G401 (cell line): ENCODE measurements around the gene BAG5. TPM values are rescaled to one million over a fixed set of nuclear protein-coding genes. Genes with fewer than 3 reads are reported as not detected.
"Not testable (repeated sequence)": the region's sequence is repeated elsewhere in the genome, so short reads cannot be mapped to it uniquely, and the experiment has no call there.

Source experiments
- DNase-seq: peaks from one replicate; pipeline ENCODE4 v3.0.0-alpha.2; 2015; ENCODE audit warnings: low spot score
- in situ Hi-C: cut with HindIII; loops from 2 replicates; pipeline ENCODE4 v1.10.0; 2016; ENCODE audit warnings: low sequenced_read_pairs, mixed read lengths
- total RNA-seq: library from RNA; depleted of rRNA; stranded (reverse); fragments of >200 nt; shearing (Covaris generic); gene quantifications from 2 replicates; pipeline ENCODE4 v1.2.3, GENCODE V29; 2014

The BAG5 gene
- total RNA-seq, 1 experiment from 2014 or later = 12.2 TPM

GRCh38 chr14:103518422-103519042 lies 43.9 kb downstream of the BAG5 start:
- in situ Hi-C loops = loop anchor here (10.0 kb wide), 1 partner anchor 54 kb away; no protein-coding TSS in a partner anchor

GRCh38 chr14:103517721-103518421 lies 44.6 kb downstream of the BAG5 start:
- DNase-seq = peak; percentile 58
- in situ Hi-C loops = loop anchor here (10.0 kb wide), 1 partner anchor 53 kb away; no protein-coding TSS in a partner anchor

More at GRCh38 chr14:103518422-103519042, 43.9 kb downstream of the BAG5 start:
- peak; percentile 70 for DNase-seq

GRCh38 chr14:103517174-103517566 lies 45.3 kb downstream of the BAG5 start:
- DNase-seq = no peak
- in situ Hi-C loops = loop anchor here (10.0 kb wide), 1 partner anchor 52 kb away; no protein-coding TSS in a partner anchor

- in situ Hi-C loops = loop anchor here (10.0 kb wide), 1 partner anchor 52 kb away; no protein-coding TSS in a partner anchor
- DNase-seq = peak; percentile 41
Measured at GRCh38 chr14:103516426-103517173, 45.9 kb downstream of the BAG5 start.

GRCh38 chr14:103514596-103515421 lies 47.6 kb downstream of the BAG5 start:
- DNase-seq = no peak
- in situ Hi-C loops = loop anchor here (10.0 kb wide), 1 partner anchor 50 kb away; no protein-coding TSS in a partner anchor

- peak; percentile 88 for DNase-seq
- in situ Hi-C loops = loop anchor here (10.0 kb wide), 1 partner anchor 48 kb away; no protein-coding TSS in a partner anchor
Measured at GRCh38 chr14:103512701-103513611, 49.5 kb downstream of the BAG5 start.

GRCh38 chr14:103512180-103512579 lies 50.3 kb downstream of the BAG5 start:
- DNase-seq = not testable (repeated sequence)
- in situ Hi-C loops = loop anchor here (10.0 kb wide), 1 partner anchor 47 kb away; no protein-coding TSS in a partner anchor

GRCh38 chr14:103510724-103511693 lies 51.4 kb downstream of the BAG5 start:
- in situ Hi-C loops = loop anchor here (10.0 kb wide), 1 partner anchor 46 kb away; no protein-coding TSS in a partner anchor
- no peak for DNase-seq

GRCh38 chr14:103509864-103510723 lies 52.4 kb downstream of the BAG5 start:
- in situ Hi-C loops = loop anchor here (10.0 kb wide), 1 partner anchor 45 kb away; no protein-coding TSS in a partner anchor
- no peak for DNase-seq

- DNase-seq = no peak
- in situ Hi-C loops = no loop called here
Measured at GRCh38 chr14:103508521-103509329, 53.7 kb downstream of the BAG5 start.

GRCh38 chr14:103507751-103508150 lies 54.7 kb downstream of the BAG5 start:
- in situ Hi-C loops = no loop called here
- no peak for DNase-seq
